ENCODE data around the gene GJA10. TPM values are rescaled to one million over a fixed set of nuclear protein-coding genes. Genes with fewer than 3 reads are reported as not detected.

The GJA10 gene
- total RNA-seq, 1 donor from 2014 or later = not detected

- no peak overlapping the region for H3K27ac ChIP-seq
- peaks cover 87% of the 10 kb centered on the region for H3K36me3 ChIP-seq
- TF ChIP-seq CTCF (IDR thresholded peaks at IDR 0.05) = no peak
- no peak overlapping the region for H3K4me3 ChIP-seq
- no peaks in the 10 kb centered on the region for H3K9me3 ChIP-seq
- H3K4me1 ChIP-seq = no peaks in the 10 kb centered on the region
- no peak for ATAC-seq
- intact Hi-C loops (cut with DNase I) = no loop called here
- DNase-seq = no peak
- no peaks in the 10 kb centered on the region for H3K27me3 ChIP-seq
Observed at GRCh38 chr6:89862698-89863097, 31.6 kb upstream of the GJA10 start.

- no peak overlapping the region for H3K4me3 ChIP-seq
- DNase-seq (no peak), ATAC-seq (no peak)
- intact Hi-C loops (cut with DNase I) = no loop called here
- no peaks in the 10 kb centered on the region for H3K9me3 ChIP-seq
- no peaks in the 10 kb centered on the region for H3K4me1 ChIP-seq
- TF ChIP-seq CTCF (IDR thresholded peaks at IDR 0.05) = no peak
- no peaks in the 10 kb centered on the region for H3K27me3 ChIP-seq
- no peak overlapping the region for H3K27ac ChIP-seq
- H3K36me3 ChIP-seq = peaks cover 70% of the 10 kb centered on the region
Observed at GRCh38 chr6:89866024-89866678, 28.1 kb upstream of the GJA10 start.

GRCh38 chr6:89873721-89874120, 20.5 kb upstream of the GJA10 start:
- Histone ChIP-seq H3K4me1 (no peaks in the 10 kb centered on the region), H3K27me3 (no peaks in the 10 kb centered on the region), H3K4me3 (no peak overlapping the region), H3K36me3 (peaks cover 39% of the 10 kb centered on the region), H3K9me3 (no peaks in the 10 kb centered on the region), H3K27ac (no peak overlapping the region)
- ATAC-seq (no peak), DNase-seq (no peak)
- no peak for TF ChIP-seq CTCF (IDR thresholded peaks at IDR 0.05)
- intact Hi-C loops (cut with DNase I) = no loop called here

- no peaks in the 10 kb centered on the region for H3K27me3 ChIP-seq
- H3K4me3 ChIP-seq = no peak overlapping the region
- ATAC-seq = no peak
- intact Hi-C loops (cut with DNase I) = no loop called here
- H3K4me1 ChIP-seq = no peaks in the 10 kb centered on the region
- peaks cover 39% of the 10 kb centered on the region for H3K36me3 ChIP-seq
- no peak for DNase-seq
- H3K9me3 ChIP-seq = no peaks in the 10 kb centered on the region
- no peak overlapping the region for H3K27ac ChIP-seq
- TF ChIP-seq CTCF (IDR thresholded peaks at IDR 0.05) = no peak
Observed at GRCh38 chr6:89874438-89874837, 19.8 kb upstream of the GJA10 start.

- no peak for ATAC-seq
- Histone ChIP-seq H3K27me3 (peaks cover 27% of the 10 kb centered on the region), H3K9me3 (no peaks in the 10 kb centered on the region), H3K36me3 (no peaks in the 10 kb centered on the region), H3K27ac (no peak overlapping the region), H3K4me1 (no peaks in the 10 kb centered on the region), H3K4me3 (no peak overlapping the region)
- intact Hi-C loops (cut with DNase I) = no loop called here
- DNase-seq = no peak
- TF ChIP-seq CTCF (IDR thresholded peaks at IDR 0.05) = no peak
Observed at GRCh38 chr6:89886378-89887120, 7.7 kb upstream of the GJA10 start.

Data from upper lobe of right lung (tissue), 1 donor.